Endothelial cell of umbilical vein (primary cell): ENCODE results near the gene MSI1.

Experiments
- EZH2 ChIP-seq: IDR thresholded peaks from 2 replicates; pipeline ENCODE4 v1.6.1; 2012; ENCODE audit warnings: borderline replicate concordance, low read depth, mild to moderate bottlenecking, moderate library complexity, low read length, inconsistent platforms; ENCODE audit not compliant: severe bottlenecking
- JUN ChIP-seq: IDR thresholded peaks from 2 replicates; pipeline ENCODE4 v1.6.1; 2011; ENCODE audit warnings: borderline replicate concordance, low read depth; ENCODE audit not compliant: insufficient read length, insufficient read depth
- POLR2A ChIP-seq: IDR thresholded peaks from 2 replicates; pipeline ENCODE4 v1.6.1; 2012; ENCODE audit warnings: low read depth, mild to moderate bottlenecking, control low read depth, low read length

GRCh38 chr12:120353556-120354317 is 15.2 kb downstream of the MSI1 start:
- TF ChIP-seq JUN (no peak), EZH2 (no peak), POLR2A (no peak)
